ENCODE measurements around the gene SLC51B. TPM values are rescaled to one million over a fixed set of nuclear protein-coding genes. Genes with fewer than 3 reads are reported as not detected.

SLC51B gene
- total RNA-seq, 1 donor, result not detected

DNA sequence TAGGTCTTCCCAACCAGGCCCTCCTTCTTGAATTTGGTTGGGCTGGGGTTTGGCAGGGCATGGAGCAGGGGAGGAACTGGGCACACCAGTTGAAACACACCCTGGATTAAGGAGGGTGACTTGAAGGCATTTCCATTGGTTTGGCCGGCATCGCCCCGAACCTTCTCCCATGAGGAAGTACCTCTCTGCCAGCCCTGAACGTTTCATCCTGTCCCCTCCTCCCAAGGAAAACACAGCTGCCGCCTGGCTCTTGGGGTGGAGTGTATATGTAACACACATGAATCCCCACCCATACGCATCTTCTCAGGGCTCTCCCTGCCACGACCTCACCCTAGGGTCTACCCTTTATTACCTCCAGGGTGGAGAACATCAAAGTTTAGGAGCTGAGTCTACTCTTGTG is 55.3 kb downstream of the SLC51B start:
- TF ChIP-seq, protein P1, sequence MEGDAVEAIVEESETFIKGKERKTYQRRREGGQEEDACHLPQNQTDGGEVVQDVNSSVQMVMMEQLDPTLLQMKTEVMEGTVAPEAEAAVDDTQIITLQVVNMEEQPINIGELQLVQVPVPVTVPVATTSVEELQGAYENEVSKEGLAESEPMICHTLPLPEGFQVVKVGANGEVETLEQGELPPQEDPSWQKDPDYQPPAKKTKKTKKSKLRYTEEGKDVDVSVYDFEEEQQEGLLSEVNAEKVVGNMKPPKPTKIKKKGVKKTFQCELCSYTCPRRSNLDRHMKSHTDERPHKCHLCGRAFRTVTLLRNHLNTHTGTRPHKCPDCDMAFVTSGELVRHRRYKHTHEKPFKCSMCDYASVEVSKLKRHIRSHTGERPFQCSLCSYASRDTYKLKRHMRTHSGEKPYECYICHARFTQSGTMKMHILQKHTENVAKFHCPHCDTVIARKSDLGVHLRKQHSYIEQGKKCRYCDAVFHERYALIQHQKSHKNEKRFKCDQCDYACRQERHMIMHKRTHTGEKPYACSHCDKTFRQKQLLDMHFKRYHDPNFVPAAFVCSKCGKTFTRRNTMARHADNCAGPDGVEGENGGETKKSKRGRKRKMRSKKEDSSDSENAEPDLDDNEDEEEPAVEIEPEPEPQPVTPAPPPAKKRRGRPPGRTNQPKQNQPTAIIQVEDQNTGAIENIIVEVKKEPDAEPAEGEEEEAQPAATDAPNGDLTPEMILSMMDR (IDR thresholded peaks at IDR 0.05; ENCODE audit: insufficient read depth, low read length), result no peak
- no peak overlapping the region for H3K4me3 ChIP-seq (ENCODE audit: low read depth, low read length)
- no peak for DNase-seq (ENCODE audit: low read depth)

DNA sequence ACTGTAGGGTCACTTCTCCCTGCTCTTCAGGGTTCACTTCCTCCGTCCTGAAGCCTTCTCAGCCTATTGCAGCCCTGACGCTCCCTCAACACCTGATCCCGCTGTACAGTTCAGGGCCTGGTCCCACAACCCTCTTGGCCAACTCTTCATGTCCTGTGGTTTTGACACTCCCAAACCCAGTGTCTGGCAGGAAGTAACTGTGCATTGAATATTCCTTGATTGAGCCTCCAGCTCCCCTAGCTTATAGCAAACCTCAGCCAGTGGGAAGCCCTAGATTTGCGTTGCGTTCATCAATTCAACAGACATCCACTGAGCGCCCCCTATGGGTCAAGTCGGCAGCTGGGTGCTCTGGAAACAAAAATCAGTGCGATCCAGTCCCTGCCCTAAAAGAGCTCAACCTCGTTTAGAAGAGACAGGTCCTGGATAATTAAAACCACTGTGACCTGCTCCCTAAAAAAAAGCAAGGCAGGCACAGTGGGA is 56.3 kb downstream of the SLC51B start:
- peak; percentile 74 for DNase-seq (ENCODE audit: low read depth)
- TF ChIP-seq, protein P1 (IDR thresholded peaks at IDR 0.05; ENCODE audit: insufficient read depth, low read length), result peak; percentile 79
- H3K4me3 ChIP-seq (ENCODE audit: low read depth, low read length), result no peak overlapping the region

DNA sequence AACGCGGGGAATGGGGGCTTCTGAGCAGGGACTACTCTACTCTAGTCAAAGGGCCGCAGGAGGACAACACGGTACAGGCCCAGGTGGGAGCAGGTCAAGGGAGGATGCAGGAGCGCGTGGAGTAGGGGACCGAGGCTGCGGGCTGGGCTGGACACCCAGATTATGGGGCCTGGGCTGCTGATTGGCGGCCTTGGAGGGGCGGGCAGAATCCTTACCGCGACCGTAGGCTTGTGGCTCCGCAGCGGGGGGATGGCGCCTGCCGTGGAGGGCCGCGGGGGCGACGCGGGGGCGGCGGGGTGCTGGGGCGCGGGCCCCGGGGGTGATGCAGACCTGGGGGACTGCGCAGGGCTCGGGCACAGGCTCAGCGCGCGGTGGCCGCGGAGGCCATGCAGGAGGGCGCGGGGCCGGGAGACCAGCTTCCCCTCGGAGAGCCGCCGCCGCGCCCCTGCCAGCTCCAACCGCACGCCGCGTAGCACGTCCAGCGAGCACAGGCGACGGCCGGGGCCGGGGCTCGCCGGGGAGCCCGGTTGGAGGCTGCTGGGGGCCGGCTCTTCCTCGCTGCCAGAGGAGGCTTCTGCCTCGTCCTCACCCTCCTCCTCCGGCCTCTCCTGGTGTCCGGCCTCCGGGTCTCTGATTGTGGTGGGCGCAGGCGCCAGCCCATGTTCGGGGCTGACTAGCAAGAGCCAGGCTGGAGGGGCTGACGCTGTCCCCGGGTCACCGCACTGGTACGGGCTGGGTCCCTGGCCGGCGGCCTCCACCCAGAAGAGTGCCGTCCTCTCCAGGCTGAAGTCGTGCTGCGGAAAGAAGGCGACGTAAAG is 56.9 kb downstream of the SLC51B start:
- TF ChIP-seq, protein P1 (IDR thresholded peaks at IDR 0.05; ENCODE audit: insufficient read depth, low read length), result no peak
- H3K4me3 ChIP-seq (ENCODE audit: low read depth, low read length), result no peak overlapping the region
- no peak for DNase-seq (ENCODE audit: low read depth)

DNA sequence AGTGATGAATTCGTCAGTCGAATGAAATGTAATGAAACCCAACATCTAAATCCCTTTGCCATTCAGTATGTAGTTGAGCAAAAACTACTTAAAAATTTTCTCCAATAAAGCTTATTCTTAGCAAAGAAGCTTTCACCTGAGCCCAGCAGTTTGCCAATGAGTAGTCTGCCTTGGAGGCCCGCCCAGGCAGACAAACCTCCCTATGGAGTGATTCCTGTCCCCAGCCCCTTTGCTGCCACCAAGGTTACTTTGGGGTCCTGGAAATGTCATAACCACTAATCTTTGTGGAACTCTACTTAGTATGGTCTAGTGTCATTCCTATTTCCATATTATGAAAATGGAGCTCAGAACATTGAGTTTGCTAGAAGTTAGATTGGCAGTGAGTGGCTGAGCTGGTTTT is 57.7 kb downstream of the SLC51B start:
- no peak overlapping the region for H3K4me3 ChIP-seq (ENCODE audit: low read depth, low read length)
- TF ChIP-seq, protein P1 (IDR thresholded peaks at IDR 0.05; ENCODE audit: insufficient read depth, low read length), result no peak
- DNase-seq (ENCODE audit: low read depth), result no peak

Other genes starting within 250 kb of the SLC51B start
- 2.0 and 7.4 TPM in 2 replicates for gene PIF1, start 219.7 kb upstream of the SLC51B start, total RNA-seq (ENCODE audit: low replicate concordance)
- 16.0 and 21.8 TPM in 2 replicates for gene PLEKHO2, start 203.5 kb upstream of the SLC51B start, total RNA-seq (ENCODE audit: low replicate concordance)
- 2.9 and 5.1 TPM in 2 replicates for gene ANKDD1A, start 133.5 kb upstream of the SLC51B start, total RNA-seq (ENCODE audit: low replicate concordance)
- 73.6 and 104 TPM in 2 replicates for gene SPG21, start 55.5 kb upstream of the SLC51B start, total RNA-seq (ENCODE audit: low replicate concordance)
- gene MTFMT, start 15.7 kb upstream of the SLC51B start, total RNA-seq (ENCODE audit: low replicate concordance), result 14.1 and 19.2 TPM in 2 replicates
- 1.7 and 1.9 TPM in 2 replicates for gene RASL12, start 22.6 kb downstream of the SLC51B start, total RNA-seq (ENCODE audit: low replicate concordance)
- not detected in 2 replicates for gene KBTBD13, start 31.4 kb downstream of the SLC51B start, total RNA-seq (ENCODE audit: low replicate concordance)
- gene UBAP1L, start 69.8 kb downstream of the SLC51B start, total RNA-seq (ENCODE audit: low replicate concordance), result 2.1 and 3.8 TPM in 2 replicates
- gene PDCD7, start 88.4 kb downstream of the SLC51B start, total RNA-seq (ENCODE audit: low replicate concordance), result 15.7 and 41.9 TPM in 2 replicates
- 40.4 and 43.8 TPM in 2 replicates for gene CLPX, start 140.0 kb downstream of the SLC51B start, total RNA-seq (ENCODE audit: low replicate concordance)
- under 0.01 and 0.16 TPM in 2 replicates for gene CILP, start 166.1 kb downstream of the SLC51B start, total RNA-seq (ENCODE audit: low replicate concordance)
- 2.0 and 4.7 TPM in 2 replicates for gene PARP16, start 241.5 kb downstream of the SLC51B start, total RNA-seq (ENCODE audit: low replicate concordance)